ENCODE data around the gene SHLD3.
A peak's percentile ranks its signal among the peaks of the same experiment; 100 is the strongest.
"Not testable (repeated sequence)": the region's sequence is repeated elsewhere in the genome, so short reads cannot be mapped to it uniquely, and the experiment has no call there.

SHLD3 gene

GRCh38 chr5:65624571-65625555, at the start of gene SHLD3, which contains the start of gene TRAPPC13:
TSS of gene SHLD3 (plus strand) at chr5:65625027. CDS start at chr5:65629588, 4,561 bp downstream.
TSS of gene TRAPPC13 (plus strand) at chr5:65625027. CDS start at chr5:65625061, 34 bp downstream.
- FAIRE-seq = peak; percentile 4

- FAIRE-seq = no peak
These were observed 47.7 kb upstream of the SHLD3 start for GRCh38 chr5:65577141-65577540.

- FAIRE-seq = no peak
These were observed 36.1 kb upstream of the SHLD3 start for GRCh38 chr5:65588694-65589093.

GRCh38 chr5:65601761-65602160, 23.1 kb upstream of the SHLD3 start:
- not testable (repeated sequence) for FAIRE-seq

- FAIRE-seq = no peak
These were observed 13.3 kb upstream of the SHLD3 start for GRCh38 chr5:65611524-65611923.

- no peak for FAIRE-seq
These were observed 12.4 kb upstream of the SHLD3 start for GRCh38 chr5:65612298-65612907.

GRCh38 chr5:65620021-65620420, 4.8 kb upstream of the SHLD3 start:
- no peak for FAIRE-seq

GRCh38 chr5:65621961-65622360, 2.9 kb upstream of the SHLD3 start:
- not testable (repeated sequence) for FAIRE-seq

- no peak for FAIRE-seq
These were observed 1.3 kb upstream of the SHLD3 start for GRCh38 chr5:65623482-65623881.

- peak; percentile 64 for FAIRE-seq
These were observed 729 bp upstream of the SHLD3 start, which contains the start of gene TRIM23 for GRCh38 chr5:65624025-65624570. TSS of gene TRIM23 (minus strand) at chr5:65624333. CDS start at chr5:65624274, 59 bp downstream.

GRCh38 chr5:65625743-65626142, 916 bp downstream of the SHLD3 start:
- FAIRE-seq = no peak

- FAIRE-seq = no peak
These were observed 6.2 kb downstream of the SHLD3 start for GRCh38 chr5:65630981-65631380.

- no peak for FAIRE-seq
These were observed 15.4 kb downstream of the SHLD3 start for GRCh38 chr5:65640240-65640639.

- no peak for FAIRE-seq
These were observed 22.1 kb downstream of the SHLD3 start for GRCh38 chr5:65646938-65647337.

GRCh38 chr5:65647941-65648340, 23.1 kb downstream of the SHLD3 start:
- no peak for FAIRE-seq

GRCh38 chr5:65651144-65651543, 26.3 kb downstream of the SHLD3 start:
- FAIRE-seq = no peak

GRCh38 chr5:65654713-65655112, 29.9 kb downstream of the SHLD3 start:
- FAIRE-seq = no peak

- no peak for FAIRE-seq
These were observed 39.1 kb downstream of the SHLD3 start for GRCh38 chr5:65663804-65664521.

- no peak for FAIRE-seq
These were observed 43.9 kb downstream of the SHLD3 start for GRCh38 chr5:65668696-65669095.

- no peak for FAIRE-seq
These were observed 48.0 kb downstream of the SHLD3 start for GRCh38 chr5:65672796-65673195.

- no peak for FAIRE-seq
These were observed 49.9 kb downstream of the SHLD3 start for GRCh38 chr5:65674749-65675148.

- FAIRE-seq = not testable (repeated sequence)
These were observed 51.2 kb downstream of the SHLD3 start for GRCh38 chr5:65676056-65676455.
